ENCODE results near the gene ZNF227.
"Not testable (repeated sequence)": the region's sequence is repeated elsewhere in the genome, so short reads cannot be mapped to it uniquely, and the experiment has no call there.

Gene ZNF227

GRCh38 chr19:44202974-44203373 is 9.4 kb upstream of the ZNF227 start:
- H3K27me3 Mint-ChIP-seq (ENCODE audit: low read depth), result peaks cover 15% of the 10 kb centered on the region
- H3K36me3 Mint-ChIP-seq (ENCODE audit: low read depth), result peaks cover 12% of the 10 kb centered on the region
- TF ChIP-seq CTCF (IDR thresholded peaks at IDR 0.05; ENCODE audit: unreplicated experiment in 3 of 3), result no peak
- H3K9me3 Mint-ChIP-seq, result peaks cover 24% of the 10 kb centered on the region
- peak overlapping the region in 1 of 3 experiments; percentile 55 for H3K4me3 Mint-ChIP-seq
- H3K4me1 Mint-ChIP-seq, result peaks cover 5% of the 10 kb centered on the region
- H3K27ac Mint-ChIP-seq, result no peak overlapping the region

GRCh38 chr19:44203877-44204276 is 8.5 kb upstream of the ZNF227 start:
- Mint-ChIP-seq H3K4me1 (peaks cover 12% of the 10 kb centered on the region), H3K27me3 (ENCODE audit: low read depth) (peaks cover 15% of the 10 kb centered on the region), H3K36me3 (ENCODE audit: low read depth) (peaks cover 12% of the 10 kb centered on the region), H3K9me3 (peaks cover 24% of the 10 kb centered on the region)
- H3K4me3 Mint-ChIP-seq, H3K27ac Mint-ChIP-seq: not testable (repeated sequence)

- Mint-ChIP-seq H3K4me3 (no peak overlapping the region), H3K9me3 (peaks cover 24% of the 10 kb centered on the region), H3K27ac (no peak overlapping the region), H3K4me1 (peaks cover 12% of the 10 kb centered on the region), H3K27me3 (ENCODE audit: low read depth) (peaks cover 15% of the 10 kb centered on the region), H3K36me3 (ENCODE audit: low read depth) (peaks cover 12% of the 10 kb centered on the region)
- TF ChIP-seq CTCF (IDR thresholded peaks at IDR 0.05; ENCODE audit: unreplicated experiment in 3 of 3), result no peak
These were observed 7.6 kb upstream of the ZNF227 start for GRCh38 chr19:44204772-44205171.

GRCh38 chr19:44207126-44207803 is 5.1 kb upstream of the ZNF227 start:
- peaks cover 12% of the 10 kb centered on the region for H3K36me3 Mint-ChIP-seq (ENCODE audit: low read depth)
- no peak for TF ChIP-seq CTCF (IDR thresholded peaks at IDR 0.05; ENCODE audit: unreplicated experiment in 3 of 3)
- H3K27ac Mint-ChIP-seq, result peak overlapping the region; percentile 77 to 95 (median 82)
- H3K4me1 Mint-ChIP-seq, result peaks cover 15% of the 10 kb centered on the region
- H3K27me3 Mint-ChIP-seq (ENCODE audit: low read depth), result peaks cover 12% of the 10 kb centered on the region
- peaks cover 25% of the 10 kb centered on the region for H3K9me3 Mint-ChIP-seq
- peak overlapping the region; percentile 89 to 90 (median 90) for H3K4me3 Mint-ChIP-seq

GRCh38 chr19:44212866-44213346 is 574 bp downstream of the ZNF227 start:
- peak overlapping the region; percentile 95 to 99 (median 97) for H3K4me3 Mint-ChIP-seq
- H3K9me3 Mint-ChIP-seq, result peaks cover 29% of the 10 kb centered on the region
- H3K27me3 Mint-ChIP-seq (ENCODE audit: low read depth), result no peaks in the 10 kb centered on the region
- H3K4me1 Mint-ChIP-seq, result peaks cover 22% of the 10 kb centered on the region
- TF ChIP-seq CTCF (IDR thresholded peaks at IDR 0.05; ENCODE audit: unreplicated experiment in 3 of 3), result no peak
- peak overlapping the region; percentile 87 to 98 (median 94) for H3K27ac Mint-ChIP-seq
- peaks cover 45% of the 10 kb centered on the region for H3K36me3 Mint-ChIP-seq (ENCODE audit: low read depth)

GRCh38 chr19:44219926-44220325 is 7.6 kb downstream of the ZNF227 start:
- H3K4me3 Mint-ChIP-seq; H3K27ac Mint-ChIP-seq; H3K4me1 Mint-ChIP-seq; H3K27me3 Mint-ChIP-seq (ENCODE audit: low read depth): not testable (repeated sequence)
- H3K9me3 Mint-ChIP-seq, result peaks cover 44% of the 10 kb centered on the region
- peaks cover 74% of the 10 kb centered on the region for H3K36me3 Mint-ChIP-seq (ENCODE audit: low read depth)

- H3K27me3 Mint-ChIP-seq (ENCODE audit: low read depth); H3K27ac Mint-ChIP-seq; H3K4me1 Mint-ChIP-seq; H3K4me3 Mint-ChIP-seq: not testable (repeated sequence)
- H3K36me3 Mint-ChIP-seq (ENCODE audit: low read depth), result peaks cover 74% of the 10 kb centered on the region
- H3K9me3 Mint-ChIP-seq, result peaks cover 46% of the 10 kb centered on the region
These were observed 8.4 kb downstream of the ZNF227 start for GRCh38 chr19:44220761-44221160.

- H3K4me1 Mint-ChIP-seq; H3K27ac Mint-ChIP-seq; H3K4me3 Mint-ChIP-seq; H3K27me3 Mint-ChIP-seq (ENCODE audit: low read depth): not testable (repeated sequence)
- Mint-ChIP-seq H3K9me3 (peaks cover 46% of the 10 kb centered on the region), H3K36me3 (ENCODE audit: low read depth) (peaks cover 74% of the 10 kb centered on the region)
These were observed 9.0 kb downstream of the ZNF227 start for GRCh38 chr19:44221291-44221690.

Data from nephron (organoid).